GM12878 (cell line): ENCODE data around the gene UHRF2. TPM values are rescaled to one million over a fixed set of nuclear protein-coding genes. Genes with fewer than 3 reads are reported as not detected.

Source experiments
- ATAC-seq: fragments of 200-7000 bp; cut with Tn5 transposase; 3 replicates; pipeline ENCODE4 v1.9.1; 2020; ENCODE audit warnings: mild to moderate bottlenecking, moderate library complexity
- BruUV-seq: library from RNA; stranded (reverse); fragments of 400-500 nt; replicated peaks from 2 replicates; lab custom pipeline; 2021; lab: Mats Ljungman, UMichigan
- CTCF ChIA-PET: fragments of 300-600 bp; sonication (Branson Sonifier 250); formaldehyde crosslinking; extraction: SDS; loops from one replicate; lab custom pipeline; 2021; ENCODE audit warnings: inconsistent platforms; lab: Yijun Ruan, JAX
- POLR2A ChIA-PET: fragments of 350-600 bp; formaldehyde crosslinking; extraction: SDS; loops from one replicate; lab custom pipeline; 2021; ENCODE audit warnings: inconsistent platforms; lab: Charles Lee
- RAD21 ChIA-PET: fragments of 300-600 bp; sonication (Branson Sonifier 250); formaldehyde crosslinking; loops from one replicate; lab custom pipeline; 2023; ENCODE audit warnings: antibody characterized with exemption; ENCODE audit not compliant: unreplicated experiment; lab: Charles Lee
- SMC1A ChIA-PET: fragments of 300-600 bp; sonication (Branson Sonifier 250); formaldehyde crosslinking; loops from one replicate; lab custom pipeline; 2023; ENCODE audit not compliant: unreplicated experiment, uncharacterized antibody; lab: Charles Lee
- DNase-seq: peaks from one replicate; pipeline ENCODE4 v3.0.0-alpha.2; 2011; ENCODE audit warnings: low read depth, low spot score
- FAIRE-seq: peaks from 3 replicates; lab custom pipeline; 2011; peaks lifted over from hg19 to GRCh38; lab: Jason Lieb, UNC
- H2AFZ ChIP-seq: 2 replicates; pipeline ENCODE4 v1.6.0; 2011; ENCODE audit warnings: low read depth, low read length, control low read depth; ENCODE audit not compliant: control insufficient read depth
- H3K27ac ChIP-seq: 2 replicates; pipeline ENCODE4 v1.5.1; 2011; ENCODE audit warnings: control low read depth; ENCODE audit not compliant: control insufficient read depth, insufficient read depth
- H3K27me3 ChIP-seq, 2 experiments: replicated peaks in 1 of 2; 2 replicates each; pipeline versions ENCODE4 v1.6.0 to v1.6.1; 2011; ENCODE audit warnings: low read length in 1 of 2; ENCODE audit not compliant: control insufficient read depth in 2 of 2, insufficient read depth in 2 of 2
- H3K36me3 ChIP-seq, 2 experiments: 2 replicates each; pipeline ENCODE4 v1.5.1; 2011; ENCODE audit warnings: low read length in 1 of 2; ENCODE audit not compliant: control insufficient read depth in 2 of 2, insufficient read depth in 2 of 2
- H3K4me1 ChIP-seq: 2 replicates; pipeline ENCODE4 v1.6.1; 2011; ENCODE audit warnings: mild to moderate bottlenecking, low read length, moderate library complexity, mixed read lengths; ENCODE audit not compliant: control insufficient read depth, insufficient read depth
- H3K4me2 ChIP-seq: 2 replicates; pipeline ENCODE4 v1.6.0; 2011; ENCODE audit warnings: control low read depth; ENCODE audit not compliant: control insufficient read depth, insufficient read depth
- H3K4me3 ChIP-seq: fragments of 200-600 bp; sonication (generic); 2 replicates; pipeline ENCODE4 v1.5.1; 2016
- H3K79me2 ChIP-seq: 2 replicates; pipeline ENCODE4 v1.6.0; 2011; ENCODE audit warnings: low read length; ENCODE audit not compliant: control insufficient read depth, insufficient read depth
- H3K9ac ChIP-seq: 2 replicates; pipeline ENCODE4 v1.8.0; 2011; ENCODE audit warnings: low read length, control low read depth, mixed read lengths; ENCODE audit not compliant: control insufficient read depth, insufficient read depth
- H3K9me3 ChIP-seq: replicated peaks from 3 replicates; pipeline ENCODE4 v1.5.1; 2011; ENCODE audit warnings: mild to moderate bottlenecking, low read length; ENCODE audit not compliant: control insufficient read depth, insufficient read depth
- H4K20me1 ChIP-seq: 2 replicates; pipeline ENCODE4 v1.6.0; 2011; ENCODE audit not compliant: control insufficient read depth, insufficient read depth
- ATF2 ChIP-seq: IDR thresholded peaks from 2 replicates; pipeline ENCODE4 v1.6.1; 2012; ENCODE audit warnings: low read length, inconsistent platforms
- BCL3 ChIP-seq: IDR thresholded peaks from 2 replicates; pipeline ENCODE4 v1.6.1; 2011; ENCODE audit warnings: borderline replicate concordance, low read depth, mild to moderate bottlenecking, moderate library complexity, low read length; ENCODE audit not compliant: insufficient read depth, poor library complexity, severe bottlenecking
- LARP7 ChIP-seq: fragments of 450-650 bp; IDR thresholded peaks from 2 replicates; pipeline ENCODE4 v1.6.1; 2017; ENCODE audit warnings: mild to moderate bottlenecking
- MTA3 ChIP-seq: IDR thresholded peaks from 2 replicates; pipeline ENCODE4 v1.6.1; 2012; ENCODE audit warnings: low read length, inconsistent platforms, borderline replicate concordance
- NFIC ChIP-seq: IDR thresholded peaks from 2 replicates; pipeline ENCODE4 v1.6.1; 2012; ENCODE audit warnings: low read depth, mild to moderate bottlenecking, inconsistent platforms, low read length, moderate library complexity
- POLR2AphosphoS5 ChIP-seq: IDR thresholded peaks from 2 replicates; pipeline ENCODE4 v1.6.1; 2011; ENCODE audit warnings: mild to moderate bottlenecking, low read length, inconsistent platforms
- POU2F2 ChIP-seq: IDR thresholded peaks from 3 replicates; pipeline ENCODE4 v1.6.1; 2011; ENCODE audit warnings: low read depth, mild to moderate bottlenecking, low read length, borderline replicate concordance
- RELB ChIP-seq: fragments of 450-650 bp; IDR thresholded peaks from 2 replicates; pipeline ENCODE4 v1.6.1; 2017; ENCODE audit warnings: low read depth, mild to moderate bottlenecking, moderate library complexity
- RFX5 ChIP-seq: IDR thresholded peaks from 2 replicates; pipeline ENCODE4 v1.6.1; 2011; ENCODE audit warnings: low read depth, low read length, improper control_type of control experiment
- SIN3A ChIP-seq: IDR thresholded peaks from 2 replicates; pipeline ENCODE4 v1.6.1; 2012; ENCODE audit warnings: low read depth, low read length, improper control_type of control experiment
- SKIL ChIP-seq: fragments of 450-650 bp; IDR thresholded peaks from 2 replicates; pipeline ENCODE4 v1.6.1; 2017; ENCODE audit warnings: mild to moderate bottlenecking, low read depth, inconsistent platforms; ENCODE audit not compliant: poor library complexity, severe bottlenecking
- SREBF2 ChIP-seq: IDR thresholded peaks from 2 replicates; pipeline ENCODE4 v1.6.1; 2012; ENCODE audit warnings: mild to moderate bottlenecking, low read length
- SUPT20H ChIP-seq: IDR thresholded peaks from 2 replicates; pipeline ENCODE4 v1.6.1; 2011; ENCODE audit warnings: low read depth, mild to moderate bottlenecking, low read length, moderate library complexity, borderline replicate concordance; ENCODE audit not compliant: control insufficient read depth
- TCF3 ChIP-seq: IDR thresholded peaks from 2 replicates; pipeline ENCODE4 v1.6.1; 2012; ENCODE audit warnings: low read depth, mild to moderate bottlenecking, low read length, borderline replicate concordance; ENCODE audit not compliant: insufficient read depth
- USF2 ChIP-seq: IDR thresholded peaks from 2 replicates; pipeline ENCODE4 v1.6.1; 2011; ENCODE audit warnings: low read depth, low read length, improper control_type of control experiment, borderline replicate concordance
- YBX1 ChIP-seq: fragments of 450-650 bp; IDR thresholded peaks from 2 replicates; pipeline ENCODE4 v1.6.1; 2016; ENCODE audit warnings: antibody characterized with exemption
- WGBS: methylation state at CpG from one replicate; pipeline ENCODE4 v1.1.6; 2016; ENCODE audit warnings: low lambda C conversion rate; ENCODE audit not compliant: insufficient replicate concordance, insufficient coverage; ENCODE audit errors: missing lambda C conversion rate; 5-methylcytosine and 5-hydroxymethylcytosine counted together
- in situ Hi-C: fragments of 300-500 bp; cut with MboI; formaldehyde crosslinking; loops from 9 replicates; pipeline ENCODE4 v1.14.3; 2018; ENCODE audit warnings: mixed read lengths
- intact Hi-C: fragments of 100-400 bp; cut with micrococcal nuclease; formaldehyde crosslinking; loops from one replicate; pipeline ENCODE4 v1.14.2; 2022; ENCODE audit not compliant: unreplicated experiment
- polyA plus RNA-seq, 11 experiments: library from polyadenylated mRNA; depleted of rRNA in 4 of 11; unstranded in 6 of 11; stranded (reverse) in 5 of 11; fragments of >200 nt; fragmentation: Nextera tagmentation in 4 of 11; fragmentation: Illumina TruSeq in 1 of 11; extraction: Ambion mirVana in 4 of 11; extraction: Trizol in 1 of 11; gene quantifications; 1 replicate in 1 of 11; 2 replicates in 10 of 11; pipeline versions ENCODE4 v1.2.1 to v1.2.3, GENCODE V29; 2011 to 2016; ENCODE audit warnings: inconsistent platforms in 2 of 11, missing spikeins in 2 of 11, low read depth in 1 of 11
- total RNA-seq, 4 experiments: library from RNA; depleted of rRNA in 3 of 4; stranded (reverse); fragments of >200 nt in 3 of 4; fragmentation: Illumina TruSeq in 1 of 4; extraction: Trizol in 1 of 4; gene quantifications; 2 replicates each; pipeline versions ENCODE4 v1.2.1 to v1.2.3, GENCODE V29; 2013 to 2021

UHRF2 gene
- total and polyA plus RNA-seq, 10 of the 15 experiments (the other 5 are each of a cell fraction or from before 2014, with no cell fraction given): 11.2 to 95.8 (median 43.1) TPM

- Histone ChIP-seq H4K20me1 (no peaks in the 10 kb centered on the region), H3K4me3 (no peak overlapping the region), H3K79me2 (no peaks in the 10 kb centered on the region), H3K4me2 (no peak overlapping the region), H3K4me1 (no peaks in the 10 kb centered on the region), H3K36me3 (peaks cover 3 to 14% of the 10 kb centered on the region in 2 experiments), H3K27me3 (no peaks in the 10 kb centered on the region), H3K9me3 (no peaks in the 10 kb centered on the region), H3K9ac (no peak overlapping the region), H3K27ac (no peak overlapping the region), H2AFZ (no peak overlapping the region)
- BruUV-seq: no TSS peak
- in situ Hi-C loops: no loop called here
- RAD21 ChIA-PET: no interaction called here
- WGBS: 94% methylated on average over 1 of the region's 1 CpG
- SMC1A ChIA-PET: interaction anchor here (0.7 kb wide), 2 partner anchors 10 to 85 kb away, joined by 3 read pairs; no protein-coding TSS in a partner anchor
- no peak for DNase-seq
- no peak for ATAC-seq
- no peak for FAIRE-seq
- POLR2A ChIA-PET: no interaction called here
- CTCF ChIA-PET: interaction anchor here (1.0 kb wide), 1 partner anchor 144 kb away, joined by 4 read pairs; no protein-coding TSS in a partner anchor
- intact Hi-C loops: loop anchor here (5.0 kb wide), 1 partner anchor 147 kb away; no protein-coding TSS in a partner anchor
- TF ChIP-seq POLR2AphosphoS5: no peak
- TF ChIP-seq NFIC: no peak
- no peak for TF ChIP-seq SIN3A
- TF ChIP-seq RELB: no peak
- TF ChIP-seq ATF2: no peak
- TF ChIP-seq SUPT20H: no peak
- TF ChIP-seq SKIL: no peak
- TF ChIP-seq RFX5: no peak
- TF ChIP-seq TCF3: no peak
- TF ChIP-seq SREBF2: no peak
- no peak for TF ChIP-seq USF2
- TF ChIP-seq BCL3: no peak
- TF ChIP-seq MTA3: no peak
- TF ChIP-seq YBX1: no peak
- no peak for TF ChIP-seq POU2F2
- no peak for TF ChIP-seq LARP7
Observed at GRCh38 chr9:6498982-6499381, 86.0 kb downstream of the UHRF2 start.
